Loucy (cell line): Measurements from ENCODE around the gene ELSPBP1.

Experiments
- EZH2phosphoT487 ChIP-seq: fragments of 200-600 bp; IDR thresholded peaks from 2 replicates; pipeline ENCODE4 v1.6.1; 2018; ENCODE audit warnings: antibody characterized with exemption, mild to moderate bottlenecking, moderate library complexity, borderline replicate concordance
- TF ChIP-seq, protein P1 (sequence below): fragments of 200-600 bp; sonication (generic); conservative IDR thresholded peaks from 2 replicates; pipeline ENCODE4 v1.5.1; 2014; ENCODE audit warnings: mild to moderate bottlenecking, antibody characterized with exemption, low read length

DNA sequence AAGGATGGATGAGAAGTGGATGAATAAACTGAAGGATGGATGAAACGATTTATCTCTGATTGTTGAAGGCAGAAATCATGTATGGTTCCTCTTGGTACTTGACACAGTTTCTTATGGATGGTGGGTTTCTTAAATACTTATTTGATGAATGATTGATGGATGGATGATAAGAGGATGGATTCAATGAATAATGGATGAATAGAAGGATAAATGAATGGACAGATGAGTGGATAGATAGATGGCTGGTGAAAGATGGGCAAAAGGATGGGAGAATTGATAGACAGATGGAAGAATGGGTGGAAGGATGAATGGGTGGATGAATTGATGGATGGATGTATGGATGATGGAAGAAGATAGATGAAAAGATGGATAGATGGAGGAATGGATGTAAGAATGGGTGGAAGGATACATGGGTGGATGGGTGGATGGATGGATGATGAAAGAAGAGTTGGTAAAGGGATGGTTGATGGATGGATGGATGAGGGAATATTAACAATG, 1.8 kb downstream of the ELSPBP1 start:
- TF ChIP-seq, protein P1, sequence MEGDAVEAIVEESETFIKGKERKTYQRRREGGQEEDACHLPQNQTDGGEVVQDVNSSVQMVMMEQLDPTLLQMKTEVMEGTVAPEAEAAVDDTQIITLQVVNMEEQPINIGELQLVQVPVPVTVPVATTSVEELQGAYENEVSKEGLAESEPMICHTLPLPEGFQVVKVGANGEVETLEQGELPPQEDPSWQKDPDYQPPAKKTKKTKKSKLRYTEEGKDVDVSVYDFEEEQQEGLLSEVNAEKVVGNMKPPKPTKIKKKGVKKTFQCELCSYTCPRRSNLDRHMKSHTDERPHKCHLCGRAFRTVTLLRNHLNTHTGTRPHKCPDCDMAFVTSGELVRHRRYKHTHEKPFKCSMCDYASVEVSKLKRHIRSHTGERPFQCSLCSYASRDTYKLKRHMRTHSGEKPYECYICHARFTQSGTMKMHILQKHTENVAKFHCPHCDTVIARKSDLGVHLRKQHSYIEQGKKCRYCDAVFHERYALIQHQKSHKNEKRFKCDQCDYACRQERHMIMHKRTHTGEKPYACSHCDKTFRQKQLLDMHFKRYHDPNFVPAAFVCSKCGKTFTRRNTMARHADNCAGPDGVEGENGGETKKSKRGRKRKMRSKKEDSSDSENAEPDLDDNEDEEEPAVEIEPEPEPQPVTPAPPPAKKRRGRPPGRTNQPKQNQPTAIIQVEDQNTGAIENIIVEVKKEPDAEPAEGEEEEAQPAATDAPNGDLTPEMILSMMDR, result no peak
- TF ChIP-seq EZH2phosphoT487, result no peak
